ENCODE data around the gene THBS4.

Gene THBS4

GRCh38 chr5:80034962-80035821 lies at the start of gene THBS4:
Gene THBS4, plus strand, starts transcription at chr5:80035348. Its CDS starts 190 bp downstream, at chr5:80035538.
- ATAC-seq = no peak

DNA sequence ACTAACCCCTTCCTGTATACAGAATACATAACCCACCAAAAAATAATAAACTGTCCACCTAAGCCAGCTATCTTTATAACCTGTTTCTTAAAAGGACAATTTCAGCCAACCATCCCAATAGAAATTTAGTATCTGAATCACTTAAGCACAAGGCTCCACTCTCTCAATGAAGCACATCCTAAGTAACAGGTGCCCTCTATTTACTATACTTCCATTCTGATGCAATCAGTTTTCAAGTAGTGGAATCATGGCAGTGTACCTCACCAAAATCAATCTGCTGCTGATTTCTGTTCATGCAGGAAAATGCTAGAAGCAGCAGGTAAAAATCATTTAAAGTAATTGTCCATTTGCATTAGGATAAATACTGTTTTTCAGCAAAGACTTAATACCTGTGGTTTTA lies 48.9 kb upstream of the THBS4 start:
- no peak for ATAC-seq

DNA sequence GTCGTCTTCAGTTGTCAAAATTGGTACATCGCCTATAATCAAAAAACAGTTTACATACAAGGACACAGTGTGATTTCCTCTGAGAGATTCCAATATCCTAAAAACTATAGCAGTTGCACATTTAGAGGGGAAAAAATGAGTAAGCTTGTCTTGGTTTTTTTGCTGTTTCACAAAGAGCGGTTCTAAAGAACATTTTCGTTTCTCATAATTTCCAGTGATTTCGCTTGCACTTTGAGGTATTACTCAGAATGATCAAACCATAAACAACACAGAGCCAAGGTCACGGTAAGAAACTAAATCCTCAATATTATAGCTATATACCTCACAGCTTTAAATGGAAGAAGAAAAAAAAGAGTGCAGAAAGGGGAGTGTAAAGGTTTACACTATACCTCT lies 44.9 kb upstream of the THBS4 start:
- peak; percentile 82 to 84 for ATAC-seq

- peak; percentile 69 to 74 for ATAC-seq
Observed at GRCh38 chr5:79990598-79991507, 44.3 kb upstream of the THBS4 start, which contains the start of gene MTX3. Gene MTX3, minus strand, starts transcription at chr5:79991262. Its CDS starts 24 bp downstream, at chr5:79991238.

- no peak for ATAC-seq
Observed at GRCh38 chr5:79992891-79993657, 42.1 kb upstream of the THBS4 start.

DNA sequence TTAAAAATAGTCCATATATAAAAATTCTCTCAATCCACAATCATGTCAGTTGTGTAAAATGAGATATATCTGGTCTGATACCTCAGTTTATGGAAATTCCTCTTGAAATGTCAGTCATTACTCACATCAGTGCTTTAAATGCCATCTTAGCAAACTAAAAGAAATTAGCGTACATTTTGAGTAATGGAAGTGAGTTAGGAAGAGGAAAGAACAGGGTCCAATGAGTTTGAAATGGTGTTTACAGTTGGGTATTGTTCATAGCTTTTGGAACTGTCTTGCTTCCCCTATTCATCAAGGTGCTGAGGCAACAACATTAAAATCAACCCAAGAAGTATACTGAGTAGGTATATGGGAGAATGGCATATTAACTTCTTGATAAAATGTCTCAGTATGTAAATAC lies 35.4 kb upstream of the THBS4 start:
- no peak for ATAC-seq

GRCh38 chr5:80002677-80003076 lies 32.5 kb upstream of the THBS4 start:
- ATAC-seq = no peak

- ATAC-seq = no peak
Observed at GRCh38 chr5:80008995-80009765, 26.0 kb upstream of the THBS4 start.

DNA sequence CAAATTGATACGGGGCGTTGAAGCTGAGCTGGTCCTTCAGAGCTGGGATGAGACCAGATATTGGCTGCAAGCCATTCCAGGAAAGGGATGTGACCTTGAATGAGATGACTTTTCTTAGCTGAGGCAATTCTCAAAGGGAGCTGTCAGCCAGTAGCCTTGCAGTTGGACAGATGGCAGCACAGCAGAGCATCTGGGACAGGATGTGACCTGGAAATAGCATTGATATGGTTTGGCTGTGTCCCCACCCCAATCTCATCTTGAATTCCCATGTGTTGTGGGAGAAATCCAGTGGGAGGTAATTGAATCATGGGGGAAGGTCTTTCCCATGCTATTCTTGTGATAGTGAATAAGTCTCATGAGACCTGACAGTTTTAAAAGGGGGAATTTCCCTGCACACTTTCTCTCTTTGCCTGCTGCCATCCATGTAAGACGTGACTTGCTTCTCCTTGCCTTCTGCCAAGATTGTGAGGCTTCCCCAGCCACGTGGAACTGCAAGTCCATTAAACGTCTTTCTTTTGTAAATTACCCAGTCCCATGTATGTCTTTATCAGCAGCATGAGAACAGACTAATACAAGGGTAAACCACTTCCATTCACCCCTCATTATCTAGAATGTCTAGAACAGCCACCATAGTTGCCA lies 24.3 kb upstream of the THBS4 start:
- ATAC-seq = no peak

- ATAC-seq = no peak
Observed at GRCh38 chr5:80025069-80025468, 10.1 kb upstream of the THBS4 start.

DNA sequence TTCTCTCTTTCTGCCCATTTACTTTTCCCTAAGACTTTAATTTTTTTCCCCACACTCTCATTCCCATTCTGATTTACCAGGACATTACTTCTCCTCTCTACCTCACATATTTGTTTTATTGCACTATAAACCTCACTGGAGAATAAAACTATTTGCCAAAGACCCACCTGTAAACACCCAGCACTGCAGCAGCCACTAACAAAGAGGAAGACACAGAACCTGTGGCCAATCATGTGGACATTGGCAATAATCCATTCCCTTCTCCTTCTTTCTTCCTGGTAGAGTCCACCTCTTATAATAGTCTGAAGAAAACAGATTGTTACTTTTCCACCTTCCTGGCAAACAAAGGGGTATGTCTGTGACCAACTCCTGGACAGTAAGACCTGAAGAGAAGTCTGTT lies 8.3 kb upstream of the THBS4 start:
- ATAC-seq = no peak

DNA sequence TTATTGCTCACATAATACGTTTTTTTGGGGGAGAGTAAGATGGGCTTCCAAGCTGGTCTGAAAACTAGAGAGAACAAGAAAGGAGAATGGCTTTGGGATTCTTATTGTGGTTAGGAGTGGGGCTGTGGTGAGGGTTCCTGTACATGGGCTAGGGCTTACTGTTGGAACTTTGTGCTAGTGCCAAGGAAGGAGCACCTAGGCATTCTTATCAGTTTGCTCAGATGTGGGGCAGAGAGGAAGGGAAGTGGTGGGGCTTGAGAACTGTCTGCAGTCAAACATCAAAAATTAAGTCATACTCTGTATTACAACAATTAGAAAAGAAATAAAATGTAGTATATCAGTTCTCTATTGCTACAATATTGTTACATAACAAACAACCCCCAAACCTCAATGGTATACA lies 4.0 kb upstream of the THBS4 start:
- no peak for ATAC-seq

GRCh38 chr5:80033513-80033912 lies 1.6 kb upstream of the THBS4 start:
- ATAC-seq = peak; percentile 71 to 78

DNA sequence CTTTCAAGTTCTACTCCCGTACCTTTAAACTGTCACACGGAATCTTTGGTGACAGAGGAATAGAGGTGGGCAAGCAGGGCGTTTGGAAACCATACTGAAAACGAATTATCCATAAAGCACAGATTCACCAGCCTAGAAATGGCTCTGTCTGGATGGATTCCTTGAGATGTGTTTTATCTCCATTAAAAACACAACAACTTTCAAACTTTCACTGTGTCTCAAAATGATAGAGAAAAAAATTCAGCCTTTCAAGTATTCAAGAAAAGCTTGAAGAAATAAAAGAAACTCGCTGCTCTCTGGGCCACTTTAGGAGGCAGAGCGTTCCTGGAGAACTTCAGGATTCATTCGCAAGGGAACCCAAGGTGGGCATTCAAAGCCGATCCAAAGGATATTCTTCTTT lies 589 bp upstream of the THBS4 start:
- no peak for ATAC-seq

- ATAC-seq = no peak
Observed at GRCh38 chr5:80035839-80036238, 691 bp downstream of the THBS4 start.

DNA sequence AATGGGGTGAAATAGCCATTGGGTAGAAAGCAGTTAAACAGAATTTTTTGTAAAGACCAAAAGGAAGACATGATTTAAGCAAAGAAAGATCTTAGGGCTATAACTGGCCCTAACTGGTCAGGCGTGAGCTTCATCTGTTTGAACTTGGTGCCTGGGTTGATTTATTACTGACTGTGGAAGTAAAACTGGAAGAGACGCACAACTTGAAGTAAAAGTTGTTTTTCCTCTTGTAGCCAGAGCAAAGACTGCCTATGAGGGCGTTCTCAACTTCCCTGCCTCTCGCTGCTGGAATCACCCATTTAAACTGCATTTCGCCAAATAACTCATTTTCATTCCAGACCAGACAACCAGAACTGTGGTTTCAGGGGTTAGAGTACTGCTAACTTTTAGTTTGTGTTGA lies 1.5 kb downstream of the THBS4 start:
- ATAC-seq = no peak

- ATAC-seq = peak; percentile 77 to 84
Observed at GRCh38 chr5:80037366-80037765, 2.2 kb downstream of the THBS4 start.

DNA sequence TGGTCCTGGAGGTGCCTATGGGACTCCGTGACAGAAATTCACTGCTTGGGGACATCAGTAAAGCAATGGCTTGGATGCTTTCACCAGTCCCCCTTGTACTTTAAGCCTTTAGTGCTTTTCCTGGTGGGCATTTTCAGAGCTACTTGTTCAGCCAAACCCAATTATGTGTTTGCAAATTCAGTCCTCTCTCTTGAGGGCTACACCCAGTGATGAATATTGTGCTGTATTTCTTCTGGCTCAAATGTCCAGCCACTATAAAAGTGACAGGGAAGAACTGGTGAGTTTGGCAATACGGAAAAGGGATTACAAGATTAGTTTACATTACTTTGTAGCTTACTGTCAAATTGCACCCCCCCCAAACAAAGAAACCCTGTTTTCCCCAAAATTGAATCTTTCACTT lies 4.5 kb downstream of the THBS4 start:
- no peak for ATAC-seq

GRCh38 chr5:80041527-80041926 lies 6.4 kb downstream of the THBS4 start:
- no peak for ATAC-seq

- no peak for ATAC-seq
Observed at GRCh38 chr5:80042330-80042729, 7.2 kb downstream of the THBS4 start.

DNA sequence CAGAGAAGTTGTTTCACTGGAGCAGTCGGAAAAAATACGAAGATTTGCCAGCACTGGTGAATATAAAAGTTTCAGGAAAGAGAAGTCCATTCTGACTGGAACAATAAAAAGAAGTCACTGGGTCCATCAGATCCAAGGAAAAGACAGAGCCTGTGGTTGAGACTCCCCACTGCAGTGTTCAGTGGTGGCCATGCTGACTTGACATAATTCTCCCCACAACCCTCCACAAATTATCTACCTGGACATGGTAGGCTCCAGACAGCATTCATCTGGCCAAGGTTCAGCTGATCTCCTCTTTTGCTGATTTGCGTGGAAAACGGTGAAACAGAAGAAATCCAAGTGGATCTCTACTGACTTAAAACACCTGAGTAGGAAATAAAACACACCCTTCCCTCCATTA lies 8.0 kb downstream of the THBS4 start:
- ATAC-seq = no peak
